HG03354 (cell line): ENCODE measurements around the gene GPX1.
A peak's percentile ranks its signal among the peaks of the same experiment; 100 is the strongest.
"Not testable (repeated sequence)": the region's sequence is repeated elsewhere in the genome, so short reads cannot be mapped to it uniquely, and the experiment has no call there.

Experiments
- ATAC-seq: cut with Tn5 transposase; IDR thresholded peaks from one replicate; pipeline ENCODE4 v1.9.1; 2021; ENCODE audit warnings: mild to moderate bottlenecking; ENCODE audit not compliant: unreplicated experiment, poor library complexity, severe bottlenecking

Gene GPX1

DNA sequence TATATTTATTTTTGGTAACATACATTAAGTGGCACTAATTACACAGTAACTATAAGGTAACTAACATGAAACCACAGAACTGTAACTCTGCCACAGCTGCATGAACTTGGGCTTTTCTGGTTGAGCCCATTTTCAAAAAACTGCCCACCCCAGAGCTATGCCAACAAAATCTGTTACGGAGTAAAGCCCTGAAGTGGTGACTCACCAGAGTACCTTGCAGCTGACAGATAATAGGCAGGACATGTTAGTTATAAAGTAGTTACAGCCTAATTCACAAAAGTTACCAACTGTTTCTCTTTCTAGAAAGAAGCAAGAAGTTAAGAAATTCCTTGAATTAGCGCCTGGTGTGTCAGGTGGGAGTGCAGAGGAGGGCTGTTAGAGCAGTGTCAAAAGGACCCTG is 1.5 kb upstream of the GPX1 start:
- no peak for ATAC-seq

GRCh38 chr3:49358884-49359225 is 702 bp upstream of the GPX1 start:
- no peak for ATAC-seq

GRCh38 chr3:49357443-49358216 is 523 bp downstream of the GPX1 start:
- ATAC-seq: peak; percentile 38

GRCh38 chr3:49357095-49357442 is 1.1 kb downstream of the GPX1 start:
- ATAC-seq: not testable (repeated sequence)

DNA sequence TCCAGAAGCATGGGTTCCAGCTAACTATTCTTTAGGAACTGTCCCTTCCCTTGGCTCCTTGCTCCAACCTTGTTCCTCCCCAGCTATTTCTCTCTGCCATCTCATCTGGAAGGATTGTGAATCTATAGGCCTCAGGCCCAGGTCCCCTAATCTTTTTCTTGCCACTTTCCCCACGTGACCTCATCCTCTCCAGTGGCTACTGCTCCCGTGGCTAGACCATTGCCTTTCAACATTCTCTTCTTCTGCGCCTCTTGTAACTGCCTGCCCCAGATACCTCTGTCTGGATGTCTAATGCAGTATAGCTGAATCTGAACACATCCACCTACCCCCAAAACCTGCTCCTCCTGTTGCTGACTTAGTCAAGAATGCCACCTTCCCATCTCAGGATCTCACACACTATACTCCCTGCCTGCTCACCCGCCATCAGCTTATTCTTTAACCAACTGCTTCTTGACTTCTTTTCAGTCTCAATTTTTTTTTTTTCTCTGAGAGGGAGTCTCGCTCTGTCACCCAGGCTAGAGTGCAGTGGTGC is 5.2 kb downstream of the GPX1 start:
- no peak for ATAC-seq

DNA sequence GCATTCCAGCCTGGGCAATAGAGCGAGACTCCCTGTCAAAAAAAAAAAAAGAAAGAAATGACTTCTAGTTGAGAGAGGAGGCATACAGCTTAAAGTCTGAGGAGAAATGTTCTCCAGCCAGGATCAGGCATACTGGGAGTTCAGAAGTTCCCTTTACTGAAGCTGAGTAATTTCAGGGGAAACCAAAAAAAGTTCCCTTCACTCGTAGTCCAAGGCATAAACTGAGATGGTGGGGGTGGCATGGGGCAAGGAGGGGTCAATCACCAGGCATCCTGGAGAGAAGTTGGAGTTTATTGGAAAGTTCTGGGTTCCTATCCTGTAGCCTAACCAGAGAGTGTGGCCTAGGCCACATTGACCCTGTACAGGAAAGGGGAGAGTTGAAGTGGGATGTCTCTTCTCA is 5.9 kb downstream of the GPX1 start:
- no peak for ATAC-seq

- no peak for ATAC-seq
Observed at GRCh38 chr3:49351521-49352011, 6.6 kb downstream of the GPX1 start.

DNA sequence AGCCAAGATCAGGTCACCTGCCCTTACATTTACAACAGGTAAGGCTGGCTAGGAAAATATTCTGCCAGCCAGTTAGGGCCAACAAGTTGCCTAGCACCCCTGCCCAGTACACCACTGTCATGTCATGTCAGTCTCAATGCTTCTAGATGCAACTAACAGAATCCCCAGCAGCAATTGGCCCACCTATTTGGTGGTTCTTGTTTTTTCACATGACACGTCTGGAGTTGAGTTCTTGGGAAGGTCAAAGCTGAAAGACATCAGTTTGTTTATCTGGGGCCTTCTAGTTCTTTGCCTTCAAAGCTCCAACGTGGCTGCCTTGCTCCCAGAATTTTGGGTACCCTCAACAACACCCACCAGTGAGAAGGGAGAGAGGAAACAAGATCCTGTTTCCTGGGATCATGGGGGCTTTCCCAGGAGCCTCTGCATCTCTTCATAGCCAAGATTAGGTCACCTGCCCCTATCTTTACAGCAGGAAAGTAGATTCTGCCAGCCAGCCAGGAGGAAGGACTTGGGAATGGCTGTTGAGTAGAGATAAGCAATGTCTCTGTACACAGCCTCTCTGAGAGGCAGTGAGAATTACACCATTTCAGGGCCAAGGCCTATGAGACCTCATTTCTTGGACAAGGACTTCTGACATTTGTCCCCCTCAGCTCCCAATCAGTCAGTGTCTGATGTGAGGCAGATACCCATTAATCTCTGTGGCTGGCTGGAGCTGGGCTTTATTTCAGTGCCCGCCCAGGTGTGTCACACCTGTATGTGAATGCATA is 8.6 kb downstream of the GPX1 start:
- ATAC-seq: no peak

- ATAC-seq: not testable (repeated sequence)
Observed at GRCh38 chr3:49348361-49348760, 9.8 kb downstream of the GPX1 start.

GRCh38 chr3:49346797-49347251 is 11.3 kb downstream of the GPX1 start:
- ATAC-seq: no peak

DNA sequence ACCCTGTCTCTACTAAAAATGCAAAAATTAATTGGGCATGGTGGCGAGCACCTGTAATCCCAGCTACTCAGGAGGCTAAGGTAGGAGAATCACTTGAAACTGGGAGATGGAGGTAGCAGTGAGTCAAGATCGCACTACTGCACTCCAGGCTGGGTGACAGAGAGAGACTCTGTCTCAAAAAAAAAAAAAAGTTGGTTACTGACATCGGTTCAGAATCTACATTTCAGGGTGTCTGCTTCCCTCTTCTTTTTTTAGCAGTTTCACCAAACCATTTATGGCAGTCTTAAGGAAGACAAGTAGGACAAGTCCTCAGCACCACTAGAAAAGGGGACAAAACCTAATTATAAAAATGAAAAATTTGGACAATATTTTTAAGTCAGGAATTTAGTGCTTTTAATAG is 15.0 kb downstream of the GPX1 start:
- no peak for ATAC-seq

DNA sequence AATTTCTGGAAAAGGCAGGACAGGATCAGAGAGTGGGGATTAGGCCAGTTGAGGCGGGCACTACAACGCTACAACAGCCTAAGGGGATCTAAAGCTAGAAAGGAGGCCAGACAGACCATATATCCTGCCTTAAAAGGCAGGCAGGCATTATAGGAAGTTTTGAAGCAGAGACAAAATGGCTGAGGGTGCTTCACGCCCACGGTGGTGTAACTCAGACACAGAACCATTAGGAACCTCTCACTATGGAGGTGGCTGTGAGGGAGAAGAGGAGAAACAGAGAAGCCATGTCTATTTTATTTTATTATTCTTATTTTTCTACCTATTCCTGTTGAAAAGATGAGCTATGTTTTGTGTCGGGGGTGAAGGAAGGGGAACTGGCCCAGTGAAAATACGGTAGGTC is 16.2 kb downstream of the GPX1 start:
- no peak for ATAC-seq

DNA sequence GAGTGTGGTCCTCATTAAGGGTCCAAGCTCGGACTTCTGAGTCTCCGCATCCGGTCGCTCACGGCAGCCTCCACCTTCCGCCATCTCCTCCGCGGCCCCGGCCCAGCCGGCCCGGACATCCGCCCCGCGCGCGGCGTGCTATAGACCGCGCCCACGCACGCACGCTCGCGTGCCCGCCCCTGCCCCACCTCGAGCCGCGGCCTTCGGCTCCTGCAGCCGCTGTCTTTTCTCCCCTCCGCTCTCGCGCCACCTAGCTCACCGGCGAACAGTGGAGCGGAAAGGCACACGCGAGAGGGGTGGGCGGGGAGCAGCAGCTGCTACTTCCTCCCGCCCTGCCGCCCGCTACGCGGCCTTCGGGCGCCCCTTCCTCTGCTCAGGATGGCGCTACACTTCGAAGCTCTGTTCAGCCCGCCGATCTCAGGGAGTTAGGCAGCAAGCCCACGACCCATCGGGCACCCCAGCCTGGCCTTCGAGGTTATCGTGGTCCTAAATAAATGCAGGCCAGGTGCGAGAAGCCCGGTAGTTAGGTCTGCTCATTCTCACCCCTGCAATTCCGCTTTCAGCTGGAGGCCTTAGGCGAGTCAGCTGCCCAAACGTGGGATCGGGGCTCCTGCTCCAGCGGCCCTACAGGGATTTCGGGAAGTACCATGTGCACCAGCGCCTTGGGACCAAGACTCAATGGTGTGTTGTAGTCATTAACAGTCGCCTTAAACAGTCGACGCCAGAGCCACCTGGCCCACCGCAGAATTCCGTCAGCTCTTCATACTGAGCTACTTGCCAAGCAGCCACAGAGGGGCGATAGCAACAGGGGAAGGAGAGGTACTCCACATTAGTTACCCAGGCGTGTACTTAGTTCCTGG is 18.0 kb downstream of the GPX1 start, which contains the start of gene USP4:
Gene USP4 (minus strand): TSS at position 113 of the 860 bp plus-strand sequence. CDS start 29 bp downstream, at position 84.
- peak; percentile 83 for ATAC-seq

DNA sequence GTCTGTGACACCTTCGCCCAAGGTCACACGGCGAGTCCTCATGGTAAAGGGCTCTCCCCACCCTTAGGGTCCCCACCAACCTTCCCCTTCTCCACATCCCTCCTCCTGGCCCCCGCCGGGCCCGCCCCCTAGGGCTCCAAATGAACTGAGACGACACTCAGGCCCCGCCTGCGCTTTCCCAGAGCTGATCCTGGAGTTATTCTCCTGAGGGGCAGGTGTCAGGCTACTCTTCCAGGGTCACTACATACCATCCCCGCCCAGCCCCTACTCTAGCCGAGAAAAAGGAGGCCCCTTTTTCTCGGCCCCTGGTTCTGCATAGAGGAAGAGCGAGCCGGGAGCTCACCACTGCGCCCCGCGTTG is 18.6 kb downstream of the GPX1 start:
- peak; percentile 8 for ATAC-seq

GRCh38 chr3:49333916-49334633 is 24.1 kb downstream of the GPX1 start:
- no peak for ATAC-seq

- ATAC-seq: no peak
Observed at GRCh38 chr3:49333091-49333490, 25.1 kb downstream of the GPX1 start.

- ATAC-seq: no peak
Observed at GRCh38 chr3:49329186-49329585, 29.0 kb downstream of the GPX1 start.

- not testable (repeated sequence) for ATAC-seq
Observed at GRCh38 chr3:49328350-49328749, 29.8 kb downstream of the GPX1 start.

- no peak for ATAC-seq
Observed at GRCh38 chr3:49327485-49327884, 30.7 kb downstream of the GPX1 start.
